OCI-LY7 (cell line): Measurements from ENCODE around the gene SRGAP3. TPM values are rescaled to one million over a fixed set of nuclear protein-coding genes. Genes with fewer than 3 reads are reported as not detected.
A peak's percentile ranks its signal among the peaks of the same experiment; 100 is the strongest.

Source experiments
- BruUV-seq: library from RNA; stranded (reverse); fragments of 400-500 nt; replicated peaks from 2 replicates; lab custom pipeline; 2021; lab: Mats Ljungman, UMichigan
- CTCF ChIA-PET: fragments of 300-600 bp; sonication (Branson Sonifier 250); formaldehyde crosslinking; loops from one replicate; lab custom pipeline; 2022; ENCODE audit warnings: antibody characterized with exemption; ENCODE audit not compliant: unreplicated experiment; lab: Charles Lee
- POLR2A ChIA-PET: fragments of 300-600 bp; sonication (Branson Sonifier 250); formaldehyde crosslinking; loops from one replicate; lab custom pipeline; 2022; ENCODE audit warnings: antibody characterized with exemption; lab: Charles Lee
- DNase-seq: peaks from one replicate; pipeline ENCODE4 v3.0.0-alpha.2; 2015; ENCODE audit warnings: low spot score
- H2AFZ ChIP-seq: fragments of 200-600 bp; sonication (generic), shearing (Covaris generic); 2 replicates; pipeline ENCODE4 v1.6.1; 2014; ENCODE audit warnings: mild to moderate bottlenecking, antibody characterized with exemption, low read length, moderate library complexity
- H3K27ac ChIP-seq: fragments of 200-600 bp; sonication (generic); 2 replicates; pipeline ENCODE4 v1.5.1; 2014; ENCODE audit warnings: mixed run types, low read depth, mild to moderate bottlenecking, moderate library complexity, low read length, inconsistent platforms; ENCODE audit not compliant: poor library complexity, severe bottlenecking
- H3K36me3 ChIP-seq: fragments of 200-600 bp; sonication (generic); 2 replicates; pipeline ENCODE4 v1.6.1; 2014; ENCODE audit warnings: mild to moderate bottlenecking, antibody characterized with exemption, low read length, moderate library complexity, mixed read lengths; ENCODE audit not compliant: insufficient read depth
- H3K4me1 ChIP-seq: fragments of 200-600 bp; sonication (generic); 2 replicates; pipeline ENCODE4 v1.5.1; 2014; ENCODE audit warnings: mild to moderate bottlenecking, low read length; ENCODE audit not compliant: insufficient read depth, poor library complexity, severe bottlenecking
- H3K4me2 ChIP-seq: fragments of 200-600 bp; sonication (generic); 2 replicates; pipeline ENCODE4 v1.6.1; 2014; ENCODE audit warnings: mild to moderate bottlenecking, low read length
- H3K4me3 ChIP-seq: fragments of 200-600 bp; sonication (generic); 2 replicates; pipeline ENCODE4 v1.5.1; 2014; ENCODE audit warnings: mild to moderate bottlenecking, low read depth, low read length; ENCODE audit not compliant: poor library complexity, severe bottlenecking
- H3K79me2 ChIP-seq: fragments of 200-600 bp; sonication (generic); 2 replicates; pipeline ENCODE4 v1.6.1; 2016; ENCODE audit warnings: low read depth, mild to moderate bottlenecking, low read length, moderate library complexity, mixed read lengths; ENCODE audit not compliant: insufficient read depth
- H3K9me2 ChIP-seq: fragments of 200-600 bp; sonication (generic); 2 replicates; pipeline ENCODE4 v1.6.1; 2016; ENCODE audit warnings: mild to moderate bottlenecking, low read length, mixed read lengths; ENCODE audit not compliant: insufficient read depth
- H3K9me3 ChIP-seq: fragments of 200-600 bp; sonication (generic); 2 replicates; pipeline ENCODE4 v1.6.1; 2014; ENCODE audit warnings: mild to moderate bottlenecking, mixed run types, low read length, mixed read lengths
- H4K20me1 ChIP-seq: fragments of 200-600 bp; sonication (generic); 2 replicates; pipeline ENCODE4 v1.6.1; 2014; ENCODE audit warnings: mild to moderate bottlenecking, antibody characterized with exemption, low read length, moderate library complexity, mixed read lengths; ENCODE audit not compliant: insufficient read depth
- CTCF ChIP-seq: fragments of 200-600 bp; sonication (generic); conservative IDR thresholded peaks from 2 replicates; pipeline ENCODE4 v1.5.1; 2014; ENCODE audit warnings: mild to moderate bottlenecking, antibody characterized with exemption, low read length, moderate library complexity, mixed read lengths
- EZH2phosphoT487 ChIP-seq: fragments of 200-600 bp; sonication (generic); IDR thresholded peaks from 2 replicates; pipeline ENCODE4 v1.6.1; 2018; ENCODE audit warnings: low read depth, borderline replicate concordance, mild to moderate bottlenecking, mixed run types, antibody characterized with exemption, low read length, moderate library complexity, mixed read lengths
- intact Hi-C: fragments of 100-400 bp; cut with micrococcal nuclease; formaldehyde crosslinking; loops from one replicate; pipeline ENCODE4 v1.10.0; 2022; ENCODE audit not compliant: unreplicated experiment
- total RNA-seq, 2 experiments: library from RNA; depleted of rRNA in 1 of 2; stranded (reverse); fragments of >200 nt in 1 of 2; shearing (Covaris generic) in 1 of 2; gene quantifications; 2 replicates each; pipeline ENCODE4 v1.2.3, GENCODE V29; 2014 to 2022

Gene SRGAP3
- total RNA-seq, 2 experiments from 2014 or later, result 1.5 to 1.7 TPM

- CTCF ChIA-PET, result no interaction called here
- H3K4me2 ChIP-seq, result no peak overlapping the region
- intact Hi-C loops, result no loop called here
- H3K79me2 ChIP-seq, result no peaks in the 10 kb centered on the region
- H2AFZ ChIP-seq, result no peak overlapping the region
- H3K27ac ChIP-seq, result no peak overlapping the region
- no peak for DNase-seq
- no peaks in the 10 kb centered on the region for H3K4me1 ChIP-seq
- TF ChIP-seq EZH2phosphoT487 (no peak), CTCF (no peak)
- POLR2A ChIA-PET, result no interaction called here
- no peaks in the 10 kb centered on the region for H3K9me3 ChIP-seq
- no peaks in the 10 kb centered on the region for H4K20me1 ChIP-seq
- H3K9me2 ChIP-seq, result no peaks in the 10 kb centered on the region
- no TSS peak for BruUV-seq
- H3K4me3 ChIP-seq, result no peak overlapping the region
- H3K36me3 ChIP-seq, result no peaks in the 10 kb centered on the region
Observed at GRCh38 chr3:9068051-9068450, 181.4 kb downstream of the SRGAP3 start.

- H3K4me2 ChIP-seq, result no peak overlapping the region
- no peaks in the 10 kb centered on the region for H3K79me2 ChIP-seq
- TF ChIP-seq CTCF (peak; percentile 91), EZH2phosphoT487 (no peak)
- no peaks in the 10 kb centered on the region for H4K20me1 ChIP-seq
- ChIA-PET POLR2A (no interaction called here), CTCF (no interaction called here)
- H3K36me3 ChIP-seq, result no peaks in the 10 kb centered on the region
- H3K4me1 ChIP-seq, result no peaks in the 10 kb centered on the region
- no peak overlapping the region for H3K27ac ChIP-seq
- no TSS peak for BruUV-seq
- H2AFZ ChIP-seq, result no peak overlapping the region
- no peak overlapping the region for H3K4me3 ChIP-seq
- no peaks in the 10 kb centered on the region for H3K9me2 ChIP-seq
- no peaks in the 10 kb centered on the region for H3K9me3 ChIP-seq
- intact Hi-C loops, result loop anchor here (2.0 kb wide), 2 partner anchors 97 to 235 kb away; no protein-coding TSS in a partner anchor
- DNase-seq, result peak; percentile 52
Observed at GRCh38 chr3:9067352-9067975, 182.0 kb downstream of the SRGAP3 start.

GRCh38 chr3:9066775-9067174, 182.7 kb downstream of the SRGAP3 start:
- Histone ChIP-seq H3K9me2 (no peaks in the 10 kb centered on the region), H3K4me1 (no peaks in the 10 kb centered on the region), H3K4me3 (no peak overlapping the region), H3K4me2 (no peak overlapping the region), H3K79me2 (no peaks in the 10 kb centered on the region), H3K27ac (no peak overlapping the region), H3K9me3 (no peaks in the 10 kb centered on the region), H2AFZ (no peak overlapping the region), H3K36me3 (no peaks in the 10 kb centered on the region), H4K20me1 (no peaks in the 10 kb centered on the region)
- ChIA-PET CTCF (no interaction called here), POLR2A (interaction anchor here (0.6 kb wide), 1 partner anchor 96 kb away, joined by 3 read pairs; no protein-coding TSS in a partner anchor)
- BruUV-seq, result no TSS peak
- no peak for TF ChIP-seq EZH2phosphoT487
- no peak for TF ChIP-seq CTCF
- intact Hi-C loops, result loop anchor here (2.0 kb wide), 2 partner anchors 96 to 236 kb away; no protein-coding TSS in a partner anchor
- no peak for DNase-seq
